Endodermal cell (in vitro differentiated cells): ENCODE results near the gene IL31RA. TPM values are rescaled to one million over a fixed set of nuclear protein-coding genes. Genes with fewer than 3 reads are reported as not detected.

ENCODE experiments used
- DNase-seq: peaks from one replicate; pipeline ENCODE4 v3.0.0-alpha.2; 2017
- H3K27ac ChIP-seq: 2 replicates; pipeline ENCODE4 v1.5.1; 2013; ENCODE audit warnings: mild to moderate bottlenecking, low read depth, low read length, moderate library complexity
- H3K27me3 ChIP-seq: 2 replicates; pipeline ENCODE4 v1.6.1; 2013; ENCODE audit warnings: mild to moderate bottlenecking, low read length, moderate library complexity; ENCODE audit not compliant: insufficient read depth, control insufficient read depth, poor library complexity, severe bottlenecking
- H3K36me3 ChIP-seq: 2 replicates; pipeline ENCODE4 v1.7.0; 2013; ENCODE audit warnings: mild to moderate bottlenecking, low read length, moderate library complexity; ENCODE audit not compliant: control insufficient read depth, insufficient read depth
- H3K4me1 ChIP-seq: one replicate; pipeline ENCODE4 v1.7.0; 2013; ENCODE audit warnings: low read length; ENCODE audit not compliant: control insufficient read depth, insufficient read depth
- H3K4me3 ChIP-seq: 2 replicates; pipeline ENCODE4 v1.5.1; 2013; ENCODE audit warnings: mild to moderate bottlenecking, low read length, moderate library complexity
- H3K9ac ChIP-seq: 2 replicates; pipeline ENCODE4 v1.6.1; 2013; ENCODE audit warnings: mild to moderate bottlenecking, low read length, moderate library complexity; ENCODE audit not compliant: poor library complexity, severe bottlenecking; ENCODE audit errors: extremely low read depth
- H3K9me3 ChIP-seq: 2 replicates; pipeline ENCODE4 v1.6.1; 2013; ENCODE audit warnings: mild to moderate bottlenecking, low read length, moderate library complexity; ENCODE audit not compliant: control insufficient read depth
- H3K27ac Mint-ChIP-seq: 2 replicates; pipeline ENCODE4 v1.8.0; 2020; ENCODE audit warnings: mixed read lengths
- H3K27me3 Mint-ChIP-seq: 2 replicates; pipeline ENCODE4 v1.8.0; 2021; ENCODE audit warnings: mild to moderate bottlenecking, mixed read lengths; ENCODE audit not compliant: insufficient read depth
- H3K36me3 Mint-ChIP-seq: 2 replicates; pipeline ENCODE4 v1.8.0; 2020; ENCODE audit warnings: low read depth, mixed read lengths
- H3K4me1 Mint-ChIP-seq: 2 replicates; pipeline ENCODE4 v1.8.0; 2020; ENCODE audit warnings: mixed read lengths
- H3K4me3 Mint-ChIP-seq: 2 replicates; pipeline ENCODE4 v1.8.0; 2020; ENCODE audit warnings: mild to moderate bottlenecking, moderate library complexity, mixed read lengths
- H3K9me3 Mint-ChIP-seq: 2 replicates; pipeline ENCODE4 v1.8.0; 2020; ENCODE audit warnings: mild to moderate bottlenecking, mixed read lengths
- WGBS, 2 experiments: methylation state at CpG; one replicate each; pipeline versions ENCODE4 v1.1.5 to v1.1.7; 2013; ENCODE audit warnings: missing lambda C conversion rate in 2 of 2, mixed read lengths in 1 of 2; ENCODE audit not compliant: insufficient coverage in 1 of 2, insufficient read length in 1 of 2; 5-methylcytosine and 5-hydroxymethylcytosine counted together
- total RNA-seq, 2 donors: library from RNA; stranded (reverse); fragmentation: NEBNext Ultra II Directional in 1 of 2; extraction: Animal tissue kit (Norgen Biotek cat#: 25700) in 1 of 2; gene quantifications; 2 replicates in 1 of 2; 3 replicates in 1 of 2; pipeline ENCODE4 v1.2.1, GENCODE V29; 2021
- TF ChIP-seq, protein P1 (sequence below): fragments of 200-600 bp; sonication (generic); conservative IDR thresholded peaks from 2 replicates; pipeline ENCODE4 v1.5.0; 2021; ENCODE audit warnings: antibody characterized with exemption, mild to moderate bottlenecking

The IL31RA gene
- total RNA-seq, 2 donors from 2014 or later = not detected

DNA sequence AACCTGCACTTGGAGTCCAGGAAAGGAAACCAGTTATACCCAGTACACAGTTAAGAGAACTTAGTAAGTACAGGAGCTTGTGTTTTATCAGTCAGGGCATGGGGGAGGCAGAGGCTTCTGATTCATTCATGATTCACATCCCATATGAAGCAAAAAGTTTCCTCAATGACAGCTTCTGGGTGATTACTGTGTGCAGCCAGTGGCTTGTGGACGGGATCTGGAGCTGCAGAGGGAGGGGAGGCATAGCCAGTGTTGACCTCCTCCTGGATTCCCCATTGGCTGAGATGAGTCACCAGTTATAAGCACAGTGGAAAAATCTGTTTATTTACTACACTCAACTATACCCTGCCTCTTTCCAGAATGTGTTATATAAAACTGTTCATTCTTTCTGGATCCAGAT, 17.7 kb downstream of the IL31RA start:
- DNase-seq = no peak
- Histone ChIP-seq H3K36me3 (no peaks in the 10 kb centered on the region), H3K27ac (no peak overlapping the region), H3K27me3 (no peaks in the 10 kb centered on the region), H3K4me1 (no peaks in the 10 kb centered on the region), H3K4me3 (no peak overlapping the region), H3K9me3 (no peaks in the 10 kb centered on the region), H3K9ac (no peak overlapping the region)
- Mint-ChIP-seq H3K36me3 (no peaks in the 10 kb centered on the region), H3K4me3 (no peak overlapping the region), H3K27me3 (no peaks in the 10 kb centered on the region), H3K4me1 (no peaks in the 10 kb centered on the region), H3K27ac (no peak overlapping the region), H3K9me3 (no peaks in the 10 kb centered on the region)
- WGBS, 2 experiments = 75 to 79% methylated on average over 1 of the region's 1 CpG
- TF ChIP-seq, protein P1, sequence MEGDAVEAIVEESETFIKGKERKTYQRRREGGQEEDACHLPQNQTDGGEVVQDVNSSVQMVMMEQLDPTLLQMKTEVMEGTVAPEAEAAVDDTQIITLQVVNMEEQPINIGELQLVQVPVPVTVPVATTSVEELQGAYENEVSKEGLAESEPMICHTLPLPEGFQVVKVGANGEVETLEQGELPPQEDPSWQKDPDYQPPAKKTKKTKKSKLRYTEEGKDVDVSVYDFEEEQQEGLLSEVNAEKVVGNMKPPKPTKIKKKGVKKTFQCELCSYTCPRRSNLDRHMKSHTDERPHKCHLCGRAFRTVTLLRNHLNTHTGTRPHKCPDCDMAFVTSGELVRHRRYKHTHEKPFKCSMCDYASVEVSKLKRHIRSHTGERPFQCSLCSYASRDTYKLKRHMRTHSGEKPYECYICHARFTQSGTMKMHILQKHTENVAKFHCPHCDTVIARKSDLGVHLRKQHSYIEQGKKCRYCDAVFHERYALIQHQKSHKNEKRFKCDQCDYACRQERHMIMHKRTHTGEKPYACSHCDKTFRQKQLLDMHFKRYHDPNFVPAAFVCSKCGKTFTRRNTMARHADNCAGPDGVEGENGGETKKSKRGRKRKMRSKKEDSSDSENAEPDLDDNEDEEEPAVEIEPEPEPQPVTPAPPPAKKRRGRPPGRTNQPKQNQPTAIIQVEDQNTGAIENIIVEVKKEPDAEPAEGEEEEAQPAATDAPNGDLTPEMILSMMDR = no peak

DNA sequence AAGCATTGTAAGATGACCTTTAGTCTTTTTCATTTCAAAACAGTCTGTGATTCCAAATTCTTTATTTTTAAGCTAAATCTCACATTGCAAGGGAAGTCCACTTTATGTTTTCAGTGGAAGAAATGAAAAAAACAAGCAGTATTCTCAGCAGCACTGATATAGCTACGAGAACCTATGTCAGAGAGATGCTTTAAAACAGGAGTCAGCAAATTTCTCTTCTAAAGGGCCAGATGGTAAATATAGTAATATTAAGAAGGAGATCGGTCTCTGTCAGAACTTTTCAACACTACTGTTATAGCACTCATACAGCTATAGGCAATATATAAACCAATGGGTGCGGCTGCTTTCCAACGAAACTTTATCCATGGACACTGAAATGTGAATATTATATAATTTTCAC, 18.7 kb downstream of the IL31RA start:
- H3K27ac Mint-ChIP-seq = no peak overlapping the region
- Histone ChIP-seq H3K27ac (no peak overlapping the region), H3K4me1 (no peaks in the 10 kb centered on the region), H3K9me3 (no peaks in the 10 kb centered on the region), H3K9ac (no peak overlapping the region), H3K4me3 (no peak overlapping the region), H3K27me3 (no peaks in the 10 kb centered on the region), H3K36me3 (no peaks in the 10 kb centered on the region)
- WGBS, 2 experiments = 88 to 89% methylated on average over 1 to 3 of the region's 4 CpGs
- H3K4me3 Mint-ChIP-seq = no peak overlapping the region
- no peaks in the 10 kb centered on the region for H3K36me3 Mint-ChIP-seq
- H3K9me3 Mint-ChIP-seq = no peaks in the 10 kb centered on the region
- no peaks in the 10 kb centered on the region for H3K4me1 Mint-ChIP-seq
- no peak for DNase-seq
- H3K27me3 Mint-ChIP-seq = no peaks in the 10 kb centered on the region
- TF ChIP-seq, protein P1 = no peak

GRCh38 chr5:55873234-55873633, 22.1 kb downstream of the IL31RA start:
- Mint-ChIP-seq H3K27me3 (no peaks in the 10 kb centered on the region), H3K27ac (no peak overlapping the region), H3K9me3 (no peaks in the 10 kb centered on the region), H3K4me3 (no peak overlapping the region), H3K4me1 (no peaks in the 10 kb centered on the region), H3K36me3 (no peaks in the 10 kb centered on the region)
- TF ChIP-seq, protein P1 = no peak
- Histone ChIP-seq H3K9me3 (no peaks in the 10 kb centered on the region), H3K4me3 (no peak overlapping the region), H3K9ac (no peak overlapping the region), H3K4me1 (no peaks in the 10 kb centered on the region), H3K36me3 (no peaks in the 10 kb centered on the region), H3K27me3 (no peaks in the 10 kb centered on the region), H3K27ac (no peak overlapping the region)
- no peak for DNase-seq
